GF-D8 (cell line): ENCODE data around the gene OR2V1.
A peak's percentile ranks its signal among the peaks of the same experiment; 100 is the strongest.
"Not testable (repeated sequence)": the region's sequence is repeated elsewhere in the genome, so short reads cannot be mapped to it uniquely, and the experiment has no call there.

Experiments
- DNase-seq: peaks from one replicate; lab custom pipeline; 2025; lab: John Stamatoyannopoulos, UW

The OR2V1 gene

DNA sequence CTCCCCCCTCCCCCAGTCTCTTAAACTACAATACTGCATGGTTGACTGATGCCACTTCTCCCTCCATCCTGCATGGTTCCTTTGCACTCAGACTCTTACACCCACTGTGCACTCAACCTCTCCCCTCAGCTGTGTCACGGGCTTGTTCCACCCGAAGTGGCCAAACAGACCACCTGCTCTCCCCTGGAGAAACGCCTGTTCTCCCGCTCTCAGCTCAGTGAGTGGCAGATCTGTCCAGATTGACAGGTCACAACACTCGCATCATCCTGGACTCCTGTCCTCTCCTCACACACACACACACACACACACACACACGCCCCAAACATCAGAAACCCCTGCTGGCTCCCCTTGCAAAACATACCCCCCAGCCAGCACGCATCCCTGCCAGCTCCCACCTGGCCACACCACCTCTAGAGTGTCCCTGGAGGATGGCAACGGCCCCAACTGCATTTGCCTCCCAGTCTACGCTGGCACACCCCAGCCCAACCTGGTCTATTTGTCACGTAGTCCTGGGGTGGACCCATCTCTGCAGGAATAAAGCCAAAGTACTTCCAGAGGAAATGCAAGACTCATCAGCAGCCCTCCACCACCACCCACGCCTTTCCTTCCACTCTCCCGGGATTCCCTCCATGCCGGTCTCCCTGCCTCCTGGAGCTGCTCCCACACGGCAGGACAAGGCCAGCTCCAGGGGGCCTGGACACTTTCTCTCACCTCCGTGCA, 2.9 kb downstream of the OR2V1 start:
- no peak for DNase-seq

DNA sequence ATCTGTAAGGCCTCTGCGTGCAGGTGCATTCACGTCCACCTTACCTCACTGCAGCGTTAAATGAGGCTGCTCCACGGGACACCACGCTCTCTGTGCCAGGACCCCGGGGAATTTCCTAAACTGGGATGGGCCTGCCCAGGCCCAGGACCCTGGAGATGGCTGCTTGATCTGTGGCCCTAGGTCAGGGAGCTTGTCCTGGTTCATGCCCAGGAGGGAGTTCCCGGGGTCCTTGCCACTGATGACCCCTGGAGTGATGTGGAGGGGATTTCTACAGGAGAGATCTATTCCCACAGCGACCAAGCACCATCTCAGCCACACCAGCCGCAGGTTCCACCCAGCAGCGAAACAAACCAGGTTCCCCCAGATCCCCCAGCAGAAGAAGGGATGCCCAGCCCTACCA, 3.5 kb downstream of the OR2V1 start:
- DNase-seq: no peak

DNA sequence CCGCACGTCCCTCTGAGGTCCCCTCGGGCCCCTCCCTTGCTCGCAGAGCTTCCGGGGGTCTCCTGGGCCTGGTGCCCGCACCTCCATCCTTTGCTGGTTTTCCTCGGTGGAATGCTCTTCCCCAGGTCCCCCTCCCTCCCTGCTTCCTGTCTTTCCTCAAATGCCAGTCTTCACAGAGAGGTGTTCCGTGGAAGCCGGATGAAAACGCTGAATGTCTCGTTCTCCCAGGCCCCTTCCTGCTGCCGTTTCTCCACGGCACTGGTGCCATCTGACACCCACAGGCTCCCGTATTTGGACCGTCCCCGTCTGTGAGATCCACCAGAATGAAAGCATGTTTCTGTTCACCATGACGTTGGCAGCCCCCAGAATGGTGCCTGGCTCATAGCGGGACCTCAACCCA, 4.1 kb downstream of the OR2V1 start:
- no peak for DNase-seq

DNA sequence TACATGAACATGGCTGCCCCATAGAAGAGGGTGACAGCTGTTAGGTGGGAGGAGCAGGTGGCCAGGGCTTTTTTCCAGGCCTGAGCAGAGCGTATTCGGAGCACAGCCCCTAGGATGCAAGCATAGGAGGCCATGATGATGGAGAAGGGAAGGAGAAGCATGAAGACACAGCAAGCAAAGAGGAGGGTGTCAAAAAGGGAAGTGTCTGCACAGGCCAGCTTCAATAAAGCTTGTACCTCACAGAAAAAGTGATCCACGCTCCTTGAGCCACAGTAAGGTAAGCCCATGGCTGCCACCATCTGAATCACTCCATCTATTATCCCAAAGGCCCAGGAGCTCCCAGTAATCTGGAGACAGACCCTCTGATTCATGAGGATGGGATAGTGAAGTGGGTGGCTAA, 6.4 kb downstream of the OR2V1 start:
- no peak for DNase-seq

DNA sequence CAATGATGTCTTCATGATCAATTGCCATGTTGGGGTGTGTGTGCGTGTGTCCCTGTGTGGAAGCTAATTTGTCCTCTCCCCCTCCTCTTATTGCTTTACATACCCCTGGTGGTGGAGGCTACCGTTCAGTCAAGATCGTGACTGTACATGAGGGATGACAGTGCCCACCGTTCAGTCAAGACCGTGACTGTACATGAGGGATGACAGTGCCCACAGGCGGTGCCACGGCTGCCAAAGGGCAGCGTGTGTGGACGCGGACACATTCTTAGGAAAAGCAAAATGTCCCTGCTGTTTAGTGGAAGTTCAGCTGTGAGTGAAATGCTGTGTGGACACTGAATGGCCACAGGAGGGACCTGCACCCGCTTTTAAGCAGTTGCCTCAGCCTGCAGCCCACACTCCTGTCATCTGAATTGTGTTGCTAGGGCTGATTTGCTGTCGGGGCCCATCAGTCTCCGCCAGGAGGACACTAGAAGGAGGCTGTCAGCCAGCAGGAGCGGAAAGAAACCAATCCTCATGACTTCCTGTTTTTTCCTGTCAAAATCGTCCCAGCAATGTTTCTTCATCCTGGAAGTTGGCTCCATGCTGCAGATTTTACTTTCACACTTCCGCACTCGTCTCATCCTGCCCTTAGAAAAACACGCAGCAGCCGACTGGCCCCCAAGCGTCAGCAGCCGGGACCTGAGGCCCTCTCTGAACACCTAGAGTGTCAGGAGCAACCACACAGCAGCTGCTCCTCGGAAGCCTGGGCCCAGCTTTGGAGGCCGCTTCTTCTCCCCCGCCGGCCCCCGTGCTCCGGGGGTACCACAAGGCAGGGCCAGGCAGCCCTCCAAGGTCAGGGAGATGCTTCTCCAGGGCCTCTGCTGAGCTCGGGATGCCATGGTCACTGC, 9.1 kb downstream of the OR2V1 start:
- peak; percentile 50 for DNase-seq

DNA sequence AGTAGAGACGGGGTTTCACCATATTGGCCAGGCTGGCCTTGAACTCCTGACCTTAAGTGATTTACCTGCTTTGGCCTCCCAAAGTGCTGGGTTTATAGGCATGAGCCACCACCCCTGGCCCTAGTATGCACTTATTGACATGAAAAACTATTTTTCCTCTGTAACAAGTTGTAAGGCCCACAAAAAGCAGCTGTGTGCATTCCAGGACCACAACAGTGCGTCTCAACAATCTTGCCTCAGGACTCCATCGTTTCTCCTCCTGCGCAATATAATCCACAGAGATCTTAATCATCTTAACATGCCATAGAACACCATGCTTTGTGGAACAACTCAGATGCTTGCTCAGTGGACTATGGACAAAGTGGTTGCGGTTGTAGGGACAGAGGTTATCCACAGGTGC, 10.2 kb downstream of the OR2V1 start:
- DNase-seq: no peak

DNA sequence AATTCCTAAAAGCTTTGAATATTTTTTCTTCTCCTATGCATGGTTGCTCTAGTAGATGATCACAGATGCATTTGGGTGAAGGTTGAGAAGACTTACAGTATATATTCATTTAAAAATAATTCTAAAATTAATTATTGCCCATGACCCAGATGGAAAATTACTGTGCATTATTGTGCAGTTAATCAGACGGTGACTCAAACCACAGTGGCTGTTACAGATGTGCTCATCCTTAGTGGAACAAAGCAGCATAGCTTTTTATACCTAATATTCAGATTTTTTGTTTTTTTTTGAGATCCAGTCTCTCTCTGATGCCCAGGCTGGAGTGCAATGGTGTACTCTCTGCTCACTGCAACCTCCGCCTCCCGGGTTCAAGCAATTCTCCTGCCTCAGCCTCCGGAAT, 10.7 kb downstream of the OR2V1 start:
- DNase-seq: no peak

DNA sequence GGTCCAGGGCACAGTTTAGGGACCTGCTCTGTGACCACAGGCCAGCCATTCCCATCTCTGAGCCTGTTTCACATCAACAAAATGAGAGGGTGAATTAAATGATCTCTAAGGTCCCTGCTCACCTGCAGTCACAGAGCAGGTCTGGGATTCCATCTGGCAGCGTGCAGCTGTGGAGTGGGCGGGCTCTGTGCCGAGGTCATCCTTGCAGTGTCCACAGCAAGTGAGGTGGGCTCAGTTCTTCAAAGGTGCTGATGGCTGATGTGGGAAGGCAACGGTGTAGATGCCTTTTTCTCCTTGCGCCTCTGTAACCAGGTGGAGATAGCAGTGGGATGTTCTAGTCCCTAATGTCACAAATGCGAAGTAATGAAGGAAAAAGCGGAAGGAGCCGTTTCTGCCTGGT, 11.9 kb downstream of the OR2V1 start:
- DNase-seq: no peak

DNA sequence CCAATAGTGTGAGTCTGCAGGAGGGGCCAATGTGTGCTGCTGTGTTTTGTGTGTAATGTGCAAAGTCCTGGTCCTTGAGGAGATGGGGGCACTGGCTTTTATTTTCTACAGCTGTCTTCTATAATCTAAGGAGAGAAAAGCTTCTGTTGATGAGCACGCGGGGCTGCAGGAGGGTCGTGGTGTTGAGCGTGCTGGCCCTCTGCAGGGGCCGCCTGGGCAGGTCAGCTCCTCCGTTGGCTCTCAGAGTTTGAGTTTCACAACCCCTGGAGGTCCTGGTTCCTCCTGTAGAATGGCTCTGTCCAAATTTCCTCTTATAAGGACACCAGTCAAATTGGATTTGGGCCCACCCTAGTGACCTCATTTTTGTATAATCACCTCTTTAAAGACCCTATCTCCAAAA, 12.6 kb downstream of the OR2V1 start:
- DNase-seq: no peak

DNA sequence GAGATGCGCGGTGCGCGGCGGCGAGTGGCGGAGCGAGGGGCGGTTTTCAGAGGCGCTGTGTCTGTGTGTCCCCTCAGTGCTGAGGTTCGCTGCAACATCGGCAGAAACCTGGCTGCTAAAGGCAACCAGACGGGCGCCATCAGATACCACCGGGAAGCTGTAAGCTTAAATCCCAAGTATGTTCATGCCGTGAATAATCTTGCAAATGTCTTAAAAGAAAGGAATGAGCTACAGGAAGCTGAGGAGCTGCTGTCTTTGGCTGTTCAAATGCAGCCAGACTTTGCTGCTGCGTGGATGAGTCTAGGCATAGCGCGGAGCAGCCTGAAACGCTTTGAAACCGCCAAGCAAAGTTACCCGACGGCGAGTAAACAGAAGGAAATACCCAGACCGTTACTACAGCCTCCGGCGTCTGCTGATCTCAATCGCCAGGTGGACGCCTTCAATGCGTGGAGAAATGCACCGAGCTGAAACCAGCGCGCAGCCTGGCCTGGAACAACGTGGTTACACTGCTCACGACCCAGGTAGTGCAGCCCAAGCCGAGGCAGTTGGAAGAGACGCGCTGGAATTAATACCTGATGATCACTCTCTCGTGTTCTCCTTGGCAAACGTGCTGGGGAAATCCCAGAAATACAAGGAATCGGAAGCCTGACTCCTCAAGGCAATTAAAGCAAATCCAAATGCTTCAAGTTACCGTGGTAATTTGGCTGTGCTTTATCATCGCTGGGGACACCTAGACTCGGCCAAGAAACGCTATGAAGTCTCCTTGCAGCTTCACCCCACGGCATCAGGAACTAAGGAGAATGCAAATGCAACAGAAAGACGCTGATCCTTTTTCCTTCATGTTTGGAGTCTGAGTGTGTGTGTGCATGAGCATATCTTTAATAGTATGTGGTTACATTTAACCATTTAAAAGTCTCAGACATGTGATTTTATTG, 15.9 kb downstream of the OR2V1 start:
- no peak for DNase-seq

DNA sequence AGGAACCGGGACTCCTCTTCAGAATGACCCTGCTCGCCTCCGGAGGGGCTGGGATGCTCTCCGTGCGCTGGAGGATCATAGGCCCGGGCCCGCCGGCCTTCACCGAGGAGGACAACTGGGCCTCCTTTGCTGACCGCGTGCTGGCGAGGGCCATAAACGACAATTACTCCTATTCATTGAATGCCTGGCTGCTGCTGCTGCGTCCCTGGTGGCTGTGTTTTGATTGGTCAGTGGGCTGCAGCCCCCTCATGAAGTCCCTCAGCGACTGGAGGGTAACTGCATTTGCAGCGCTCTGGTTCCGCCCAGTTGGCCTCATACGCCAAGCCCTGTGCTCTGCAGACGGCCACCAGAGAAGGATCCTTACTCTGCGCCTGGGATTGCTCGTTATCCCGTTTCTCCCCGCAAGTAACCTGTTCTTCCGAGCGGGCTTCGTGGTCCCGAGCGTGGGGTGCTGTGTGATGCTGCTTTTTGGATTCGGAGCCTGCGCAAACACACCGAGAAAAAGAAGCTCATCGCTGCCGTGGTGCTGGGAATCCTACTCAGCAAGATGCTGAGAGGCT, 16.6 kb downstream of the OR2V1 start:
- no peak for DNase-seq

DNA sequence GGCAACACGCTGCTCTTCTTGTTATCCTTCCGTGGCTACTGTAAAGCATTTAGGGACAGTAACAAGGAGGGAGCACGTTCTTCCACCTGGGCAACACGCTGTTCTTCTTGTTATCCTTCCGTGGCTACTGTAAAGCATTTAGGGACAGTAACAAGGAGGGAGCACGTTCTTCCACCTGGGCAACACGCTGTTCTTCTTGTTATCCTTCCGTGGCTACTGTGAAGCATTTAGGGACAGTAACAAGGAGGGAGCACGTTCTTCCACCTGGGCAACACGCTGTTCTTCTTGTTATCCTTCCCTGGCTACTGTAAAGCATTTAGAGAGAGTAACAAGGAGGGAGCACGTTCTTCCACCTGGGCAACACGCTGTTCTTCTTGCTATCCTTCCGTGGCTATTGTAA, 17.4 kb downstream of the OR2V1 start:
- not testable (repeated sequence) for DNase-seq

DNA sequence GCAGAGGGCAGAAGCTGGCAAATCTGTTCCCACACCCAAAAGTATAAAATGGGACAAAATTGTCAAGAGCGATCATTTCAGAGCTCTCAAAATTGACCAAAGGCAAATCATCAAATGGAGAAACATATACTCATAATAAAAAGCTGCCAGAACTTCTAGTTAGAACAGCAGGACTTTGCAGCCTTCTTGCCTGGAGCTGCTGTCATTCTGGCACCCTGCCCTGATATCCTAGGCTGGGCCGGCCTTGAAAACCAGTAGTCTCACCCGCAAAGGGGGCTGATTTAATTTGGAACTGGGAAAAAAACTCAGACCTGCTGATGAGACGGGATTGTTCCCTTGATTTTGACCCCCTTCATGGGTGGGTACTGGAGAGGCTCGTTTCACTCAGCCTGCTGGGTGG, 18.5 kb downstream of the OR2V1 start:
- DNase-seq: no peak

DNA sequence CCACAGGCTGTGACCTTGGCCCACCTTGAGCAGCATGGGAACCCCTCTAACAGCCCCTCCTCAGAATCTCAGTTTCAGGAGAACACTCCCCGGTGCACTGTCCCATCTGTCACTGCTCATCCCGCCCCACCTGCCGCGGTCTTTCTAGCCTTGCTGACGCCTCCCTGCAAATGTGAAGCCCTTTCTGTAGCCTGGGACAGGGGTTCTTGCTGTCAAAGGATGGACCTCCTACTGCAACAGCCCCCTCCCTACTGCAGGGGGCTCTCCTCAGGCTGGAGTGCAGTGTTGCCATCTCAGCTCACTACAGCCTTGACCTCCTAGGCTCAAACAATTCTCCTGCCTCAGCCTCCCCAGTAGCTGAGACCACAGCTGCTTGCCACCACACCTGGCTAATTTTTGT, 20.0 kb downstream of the OR2V1 start:
- no peak for DNase-seq

DNA sequence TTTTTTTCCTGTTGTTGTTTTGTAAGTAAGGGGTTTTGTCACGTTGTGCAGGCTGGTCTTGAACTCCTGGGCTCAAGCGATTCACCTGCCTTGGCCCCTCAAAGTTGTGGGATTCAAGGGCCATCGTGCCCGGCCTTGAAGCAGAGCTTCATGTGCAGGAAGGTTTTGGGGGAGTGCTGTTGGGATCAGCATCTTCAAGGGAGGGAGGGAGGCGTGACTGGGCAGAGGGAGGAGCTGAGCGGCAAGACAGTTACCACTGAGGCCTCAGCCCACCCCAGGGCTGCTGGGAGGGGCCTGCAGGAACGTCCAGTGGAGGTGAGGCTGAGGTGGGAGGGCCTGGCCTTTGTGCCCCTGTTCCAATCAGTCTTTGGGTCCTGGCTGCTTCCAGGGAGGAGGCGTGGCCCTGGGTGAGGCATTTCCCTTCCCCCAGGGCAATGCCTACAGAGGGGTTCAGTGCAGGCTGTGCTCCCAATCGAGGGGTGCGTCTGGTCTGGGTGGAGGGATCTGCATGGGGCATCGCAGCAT, 21.4 kb downstream of the OR2V1 start:
- no peak for DNase-seq

DNA sequence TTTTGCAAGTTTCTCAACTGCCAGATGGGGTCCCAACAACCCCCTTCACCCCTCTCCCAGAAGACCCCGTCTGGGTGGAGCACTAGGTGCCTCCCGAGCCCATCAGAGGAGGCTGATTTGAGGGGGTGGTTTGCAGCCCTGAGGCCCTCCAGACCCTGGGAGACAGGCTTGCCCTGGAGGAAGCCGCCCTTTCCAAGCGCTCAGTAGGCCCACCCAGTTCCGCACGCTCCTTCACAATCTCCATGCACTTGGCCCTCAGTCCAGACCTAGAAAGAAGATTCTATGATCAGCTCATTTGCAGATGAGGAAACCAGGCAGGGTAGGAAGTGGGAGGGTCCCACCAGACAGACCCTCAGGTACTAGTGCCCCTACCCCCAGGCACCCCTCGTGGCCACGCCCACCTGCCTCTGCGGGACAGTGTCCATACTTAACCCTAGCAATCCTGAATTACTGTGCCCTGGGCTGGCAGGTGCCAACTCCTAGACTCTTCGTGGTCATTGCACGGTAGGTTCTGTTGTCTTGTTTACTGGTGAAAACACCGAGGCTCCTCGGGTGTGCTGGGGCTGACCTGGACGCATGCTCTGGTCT, 22.3 kb downstream of the OR2V1 start:
- DNase-seq: no peak

DNA sequence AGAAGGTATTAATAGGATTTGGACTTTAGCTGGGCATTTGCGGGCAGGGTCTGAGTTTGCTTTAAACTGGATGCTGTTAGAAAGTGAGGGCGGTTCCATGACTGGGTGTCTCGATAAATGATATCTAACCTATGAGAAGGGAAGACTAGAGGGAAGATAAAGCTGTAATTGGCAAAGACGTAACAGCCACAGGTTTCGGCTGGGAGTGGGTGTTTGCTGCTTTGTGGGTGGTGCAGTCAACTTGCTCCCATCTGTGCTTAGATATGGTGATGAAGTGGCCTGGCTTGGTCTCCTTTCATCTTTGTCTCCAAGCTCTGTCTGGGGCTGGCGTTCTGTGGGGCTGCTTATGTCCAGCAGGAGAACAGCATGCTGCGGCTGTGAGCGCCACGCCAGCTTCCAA, 23.3 kb downstream of the OR2V1 start:
- DNase-seq: no peak

DNA sequence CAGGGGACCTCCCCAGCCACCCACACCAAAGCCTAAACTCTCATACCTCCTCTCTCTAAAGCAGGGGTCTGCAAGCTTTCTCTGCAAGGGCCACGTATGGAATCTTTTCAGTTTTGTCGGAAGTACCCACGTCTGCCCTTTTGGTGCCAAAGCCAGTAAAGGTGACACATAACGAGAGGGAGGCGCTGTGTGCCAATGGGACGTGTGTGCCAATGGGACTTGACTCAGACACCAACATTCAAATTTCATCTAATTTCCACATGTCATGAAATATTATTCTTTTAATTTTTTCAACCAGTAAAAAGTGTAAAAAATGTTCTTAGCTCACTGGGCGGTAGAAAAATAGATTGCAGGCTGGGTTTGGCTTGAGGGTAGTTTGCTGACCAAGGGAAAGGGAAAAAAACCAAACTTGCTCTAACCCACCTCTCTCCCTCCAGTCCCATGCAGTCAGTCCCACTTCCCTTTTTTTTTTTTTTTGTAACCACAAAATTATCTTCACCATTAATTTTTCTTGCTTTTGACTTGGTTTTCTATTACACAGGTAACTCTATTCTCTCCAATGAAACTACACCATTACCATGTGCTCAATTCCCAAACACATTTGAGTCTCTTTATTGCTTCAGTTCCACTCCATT, 25.5 kb downstream of the OR2V1 start:
- DNase-seq: no peak

DNA sequence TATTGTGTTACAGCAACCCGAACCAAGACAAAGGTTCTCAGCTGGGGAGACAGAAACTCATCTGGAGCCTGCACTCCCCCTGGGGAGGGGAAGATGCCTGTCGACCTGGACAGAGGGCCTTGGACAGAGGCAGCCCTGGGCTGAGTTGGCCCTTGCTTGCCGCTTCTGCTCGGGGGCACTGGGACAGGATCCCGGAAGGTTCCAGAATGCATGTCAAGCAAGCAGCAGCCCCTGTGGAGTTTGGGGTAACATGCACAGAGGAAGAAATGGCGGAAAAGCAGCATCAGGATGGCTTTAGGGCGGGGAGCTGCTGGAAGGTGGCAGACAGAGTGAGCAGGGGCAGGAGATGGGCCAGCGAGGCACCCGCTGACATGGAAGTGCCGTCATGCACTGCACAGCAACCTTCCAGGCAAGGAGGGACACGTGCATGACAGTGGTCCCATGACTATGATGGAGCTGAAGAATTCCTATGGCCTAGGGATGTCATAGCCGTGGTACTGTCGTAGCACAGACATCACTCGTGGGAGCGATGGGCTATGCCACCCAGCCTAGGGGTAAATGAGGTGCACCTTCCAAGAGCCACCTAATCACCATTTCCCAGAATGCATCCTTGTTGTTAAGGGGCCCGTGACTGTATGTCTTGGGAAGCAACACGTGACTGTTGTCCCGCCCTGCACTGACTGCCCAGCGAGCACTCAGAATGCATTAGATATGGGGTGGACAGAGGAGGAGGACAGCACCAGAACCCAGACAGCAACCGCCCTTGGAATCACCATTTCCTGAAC, 26.2 kb downstream of the OR2V1 start:
- DNase-seq: not testable (repeated sequence)

DNA sequence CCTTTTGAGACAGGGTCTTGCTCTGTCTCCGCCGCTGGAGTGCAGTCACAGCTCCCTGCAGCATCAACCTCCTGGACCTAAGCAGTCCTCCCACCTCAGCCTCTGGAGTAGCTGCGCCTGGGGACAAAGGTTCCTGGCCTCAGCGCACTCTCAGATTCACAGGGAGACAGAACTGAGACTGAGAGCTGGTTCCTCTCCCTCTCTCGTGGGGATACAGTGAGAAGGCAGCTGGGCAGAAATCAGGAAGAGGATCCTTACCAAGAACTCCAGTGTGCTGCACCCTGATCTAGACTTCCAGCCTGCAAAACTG, 26.8 kb downstream of the OR2V1 start:
- not testable (repeated sequence) for DNase-seq
